ENCODE measurements around the gene FCGBP.
"Not testable (repeated sequence)": the region's sequence is repeated elsewhere in the genome, so short reads cannot be mapped to it uniquely, and the experiment has no call there.

Gene FCGBP

DNA sequence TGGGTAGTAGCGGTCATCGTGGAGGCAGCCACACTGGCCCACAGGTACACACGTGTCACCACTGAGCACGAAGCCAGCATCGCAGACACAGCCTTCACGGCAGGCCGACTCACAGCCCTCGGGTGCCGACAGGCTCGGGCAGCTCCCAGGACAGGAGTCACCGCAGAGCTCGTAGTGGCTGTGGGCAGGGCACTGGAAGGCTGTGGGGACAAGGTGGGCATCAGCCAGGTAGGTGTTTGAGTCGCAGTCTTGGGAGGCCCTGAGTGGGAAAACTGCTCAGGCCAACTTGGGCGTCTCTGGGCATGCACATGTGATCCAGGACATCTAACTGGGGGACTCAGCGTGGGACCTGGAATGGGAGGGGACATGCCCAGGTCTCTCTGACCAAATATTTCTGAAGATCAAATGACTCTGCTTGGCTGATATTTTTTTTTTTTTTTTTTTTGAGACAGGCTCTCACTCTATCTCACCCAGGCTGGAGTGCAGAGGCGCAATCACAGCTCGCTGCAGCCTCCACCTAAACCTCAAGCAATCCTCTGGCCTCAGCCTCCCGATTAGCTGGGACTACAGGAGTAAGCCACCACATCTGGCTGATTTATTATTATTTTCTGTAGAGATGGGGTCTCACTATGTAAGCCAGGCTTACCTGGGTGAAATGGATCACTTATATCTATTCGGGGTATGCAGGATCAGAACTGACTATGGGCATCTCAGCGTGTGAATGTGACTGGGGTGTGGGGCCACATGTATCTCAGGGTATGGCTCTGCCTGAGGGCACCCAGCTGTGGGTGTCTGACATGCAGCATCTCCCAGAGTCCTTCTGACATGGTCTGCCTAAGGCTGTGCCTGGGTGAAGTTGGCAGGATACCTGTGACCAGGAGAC lies 44.3 kb downstream of the FCGBP start:
- not testable (repeated sequence) for DNase-seq

DNA sequence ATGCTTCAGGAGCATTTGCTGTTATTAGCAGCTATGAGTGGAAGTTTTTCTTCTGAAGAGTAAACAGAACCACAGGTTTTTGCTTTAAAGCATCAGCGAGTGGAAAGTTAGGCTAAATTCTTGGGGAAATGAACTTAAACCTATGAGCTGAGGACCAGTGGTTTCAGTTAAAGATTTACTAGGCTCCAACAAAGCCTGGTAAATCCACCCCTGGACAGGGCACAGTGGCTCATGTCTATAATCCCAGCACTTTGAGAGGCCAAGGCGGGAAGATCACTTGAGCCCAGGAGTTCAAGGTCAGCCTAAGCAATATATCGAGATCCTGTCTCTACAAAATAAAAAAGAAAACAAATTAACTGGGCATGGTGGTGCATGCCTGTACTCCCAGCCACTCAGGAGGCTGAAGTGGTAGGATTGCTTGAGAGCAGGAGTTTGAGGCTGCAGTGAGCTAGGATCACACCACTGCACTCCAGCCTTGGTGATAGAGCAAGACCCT lies 46.9 kb downstream of the FCGBP start:
- DNase-seq = not testable (repeated sequence)

- not testable (repeated sequence) for DNase-seq
These were observed 48.4 kb downstream of the FCGBP start for GRCh38 chr19:39885821-39886554.

DNA sequence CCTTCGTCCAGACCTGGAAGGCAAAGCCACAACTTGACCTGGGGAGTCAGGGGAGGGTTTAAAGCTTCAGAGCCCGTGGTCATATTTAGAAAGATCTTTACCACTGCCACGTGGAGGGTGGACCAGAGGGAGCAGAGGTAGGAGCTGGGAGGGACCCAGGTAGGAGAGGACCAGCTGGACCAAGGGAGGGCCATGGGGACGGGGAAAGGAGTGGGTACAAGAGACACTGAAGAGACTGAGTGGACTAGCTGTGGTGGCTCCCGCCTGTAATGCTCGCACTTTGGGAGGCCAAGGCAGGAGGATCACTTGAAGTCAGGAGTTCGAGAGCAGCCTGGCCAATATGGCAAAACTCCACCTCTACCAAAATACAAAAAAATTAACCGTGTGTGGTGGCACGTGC lies 49.7 kb downstream of the FCGBP start:
- not testable (repeated sequence) for DNase-seq

Data from retina (tissue), 1 donor.